ENCODE data around the gene MYO1A. TPM values are rescaled to one million over a fixed set of nuclear protein-coding genes. Genes with fewer than 3 reads are reported as not detected.

Gene MYO1A
- total RNA-seq, 4 donors from 2014 or later: 0.22 to 0.54 (median 0.29) TPM

DNA sequence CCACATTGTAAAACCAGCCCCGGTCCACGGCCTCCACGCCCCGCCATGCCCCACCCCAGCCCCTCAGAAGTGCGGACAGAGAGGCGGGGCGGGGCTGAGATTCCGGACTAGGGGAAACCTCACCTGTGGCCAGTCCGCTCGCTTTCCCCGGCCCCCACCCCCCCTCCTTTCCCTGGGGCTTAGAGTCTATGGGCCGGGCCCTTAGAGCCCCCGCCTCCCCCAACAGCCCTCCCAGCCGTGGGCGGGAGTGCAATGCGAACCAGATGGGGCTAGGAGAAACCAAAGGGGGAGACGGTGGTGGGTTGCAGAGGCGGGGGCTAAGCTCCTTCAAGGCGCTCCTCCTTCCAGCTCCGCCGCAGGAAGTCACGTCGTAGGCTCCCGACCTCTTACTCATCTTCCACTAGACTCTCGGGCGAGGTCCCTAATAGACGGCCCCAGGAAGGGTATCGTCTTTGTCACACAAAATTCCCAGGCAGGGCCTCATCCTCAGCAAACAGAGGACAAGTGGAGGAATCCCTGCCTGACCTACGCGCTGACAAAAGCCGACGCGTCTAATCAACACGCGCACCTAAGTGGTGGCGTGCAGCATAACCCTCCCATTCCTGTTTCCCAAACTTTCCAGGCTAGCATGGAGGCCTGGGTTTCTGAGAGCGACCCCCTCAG, 37.9 kb upstream of the MYO1A start:
- H3K27me3 ChIP-seq: no peaks in the 10 kb centered on the region
- ATAC-seq: peak; percentile 62
- H3K4me3 ChIP-seq: peak overlapping the region; percentile 77 to 95
- WGBS, 2 donors (ENCODE audit: low coverage in 1 of 2): 0% methylated on average over 2 of the region's 37 CpGs; no CpG with 5 or more reads in 1 of the 2 donors
- TF ChIP-seq, protein P1, sequence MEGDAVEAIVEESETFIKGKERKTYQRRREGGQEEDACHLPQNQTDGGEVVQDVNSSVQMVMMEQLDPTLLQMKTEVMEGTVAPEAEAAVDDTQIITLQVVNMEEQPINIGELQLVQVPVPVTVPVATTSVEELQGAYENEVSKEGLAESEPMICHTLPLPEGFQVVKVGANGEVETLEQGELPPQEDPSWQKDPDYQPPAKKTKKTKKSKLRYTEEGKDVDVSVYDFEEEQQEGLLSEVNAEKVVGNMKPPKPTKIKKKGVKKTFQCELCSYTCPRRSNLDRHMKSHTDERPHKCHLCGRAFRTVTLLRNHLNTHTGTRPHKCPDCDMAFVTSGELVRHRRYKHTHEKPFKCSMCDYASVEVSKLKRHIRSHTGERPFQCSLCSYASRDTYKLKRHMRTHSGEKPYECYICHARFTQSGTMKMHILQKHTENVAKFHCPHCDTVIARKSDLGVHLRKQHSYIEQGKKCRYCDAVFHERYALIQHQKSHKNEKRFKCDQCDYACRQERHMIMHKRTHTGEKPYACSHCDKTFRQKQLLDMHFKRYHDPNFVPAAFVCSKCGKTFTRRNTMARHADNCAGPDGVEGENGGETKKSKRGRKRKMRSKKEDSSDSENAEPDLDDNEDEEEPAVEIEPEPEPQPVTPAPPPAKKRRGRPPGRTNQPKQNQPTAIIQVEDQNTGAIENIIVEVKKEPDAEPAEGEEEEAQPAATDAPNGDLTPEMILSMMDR (IDR thresholded peaks at IDR 0.05): peak in 1 of 4 experiments; percentile 24
- TF ChIP-seq EP300 (IDR thresholded peaks at IDR 0.05) (no peak), POLR2AphosphoS5 (IDR thresholded peaks at IDR 0.05) (peak; percentile 83), POLR2A (IDR thresholded peaks at IDR 0.05) (peak; percentile 30 to 33)
- peaks cover 0 to 54% (median 26%) of the 10 kb centered on the region in 3 donors for H3K4me1 ChIP-seq
- no peaks in the 10 kb centered on the region for H3K9me3 ChIP-seq
- H3K27ac ChIP-seq: peak overlapping the region; percentile 91 to 100 (median 100)
- peaks cover 0 to 19% of the 10 kb centered on the region in 2 donors for H3K36me3 ChIP-seq

DNA sequence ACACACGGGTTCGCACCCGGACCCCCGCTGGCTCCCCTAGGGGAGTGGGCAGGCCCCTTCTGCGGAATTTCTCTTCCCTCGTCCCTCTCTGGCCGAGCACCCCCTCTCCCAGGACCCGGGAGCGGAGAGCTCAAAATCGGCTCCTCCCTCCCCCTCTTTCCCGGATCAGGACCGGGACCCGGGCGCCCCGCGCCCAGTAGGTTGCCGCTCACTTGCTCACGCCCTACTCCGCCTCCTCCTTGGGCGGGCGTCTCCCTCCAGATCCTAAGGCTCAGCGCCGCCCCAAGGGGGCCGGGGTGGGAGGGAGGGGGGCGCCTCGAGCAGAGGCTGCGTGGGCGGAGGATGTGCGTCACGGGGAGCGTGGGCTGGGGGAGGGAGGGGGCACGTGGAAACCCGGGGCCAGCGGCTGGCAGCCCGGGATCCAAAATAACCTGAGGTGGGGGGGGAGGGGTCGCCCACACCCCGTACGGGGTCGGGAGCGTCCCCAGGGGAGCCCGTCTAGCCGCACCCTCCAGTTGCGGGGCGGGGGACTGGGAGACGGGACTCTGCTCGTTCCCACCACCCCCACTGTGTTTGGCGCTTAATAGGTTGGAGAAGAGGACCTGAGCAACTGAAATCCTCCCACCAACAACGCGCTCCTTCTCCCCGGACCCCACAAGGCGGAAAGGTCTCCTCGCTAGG, 37.2 kb upstream of the MYO1A start:
- H3K4me3 ChIP-seq: peak overlapping the region; percentile 77 to 95
- peaks cover 0 to 48% (median 20%) of the 10 kb centered on the region in 3 donors for H3K4me1 ChIP-seq
- H3K9me3 ChIP-seq: no peaks in the 10 kb centered on the region
- H3K36me3 ChIP-seq: peaks cover 0 to 13% of the 10 kb centered on the region in 2 donors
- peak; percentile 66 for ATAC-seq
- WGBS, 2 donors (ENCODE audit: low coverage in 1 of 2): 0% methylated on average over 1 of the region's 52 CpGs; no CpG with 5 or more reads in 1 of the 2 donors
- no peaks in the 10 kb centered on the region for H3K27me3 ChIP-seq
- TF ChIP-seq EP300 (IDR thresholded peaks at IDR 0.05) (peak; percentile 25), POLR2AphosphoS5 (IDR thresholded peaks at IDR 0.05) (peak; percentile 86), POLR2A (IDR thresholded peaks at IDR 0.05) (peak; percentile 80 to 83)
- TF ChIP-seq, protein P1 (IDR thresholded peaks at IDR 0.05): no peak
- H3K27ac ChIP-seq: peak overlapping the region; percentile 91 to 100 (median 100)

DNA sequence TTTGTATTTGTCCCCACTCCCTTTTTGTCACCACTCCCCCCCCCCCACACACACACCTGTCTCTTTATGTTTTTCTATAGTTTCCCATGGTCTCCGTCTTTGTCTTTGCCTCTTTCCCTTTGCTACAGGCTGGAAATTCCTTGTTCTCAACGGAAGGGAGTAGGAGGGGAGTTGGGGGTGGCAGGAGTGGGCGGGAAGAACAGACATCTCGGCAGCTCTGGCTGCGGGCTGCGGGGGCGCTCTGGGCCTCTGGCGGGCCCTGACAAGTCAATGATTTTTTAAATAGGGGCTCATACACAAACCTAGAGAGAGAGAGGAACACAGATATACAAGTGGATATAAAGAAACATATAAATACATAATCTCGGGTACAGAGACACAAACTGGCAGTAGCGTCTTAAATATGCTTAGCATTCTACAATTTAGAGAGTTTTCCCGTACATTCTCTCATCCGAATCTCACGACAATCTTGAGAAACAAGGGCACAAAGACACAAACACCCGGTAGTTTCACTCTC, 36.6 kb upstream of the MYO1A start:
- WGBS, 2 donors (ENCODE audit: low coverage in 1 of 2): 0% methylated on average over 3 to 11 of the region's 14 CpGs
- Histone ChIP-seq H3K36me3 (peaks cover 0 to 7% of the 10 kb centered on the region in 2 donors), H3K27me3 (no peaks in the 10 kb centered on the region), H3K9me3 (no peaks in the 10 kb centered on the region), H3K4me1 (peaks cover 0 to 42% (median 14%) of the 10 kb centered on the region in 3 donors), H3K27ac (peak overlapping the region; percentile 91 to 100 (median 100)), H3K4me3 (peak overlapping the region; percentile 77 to 95)
- TF ChIP-seq EP300 (IDR thresholded peaks at IDR 0.05): no peak
- TF ChIP-seq, protein P1 (IDR thresholded peaks at IDR 0.05): peak in 3 of 4 experiments; percentile 12 to 37 (median 27)
- ATAC-seq: no peak

DNA sequence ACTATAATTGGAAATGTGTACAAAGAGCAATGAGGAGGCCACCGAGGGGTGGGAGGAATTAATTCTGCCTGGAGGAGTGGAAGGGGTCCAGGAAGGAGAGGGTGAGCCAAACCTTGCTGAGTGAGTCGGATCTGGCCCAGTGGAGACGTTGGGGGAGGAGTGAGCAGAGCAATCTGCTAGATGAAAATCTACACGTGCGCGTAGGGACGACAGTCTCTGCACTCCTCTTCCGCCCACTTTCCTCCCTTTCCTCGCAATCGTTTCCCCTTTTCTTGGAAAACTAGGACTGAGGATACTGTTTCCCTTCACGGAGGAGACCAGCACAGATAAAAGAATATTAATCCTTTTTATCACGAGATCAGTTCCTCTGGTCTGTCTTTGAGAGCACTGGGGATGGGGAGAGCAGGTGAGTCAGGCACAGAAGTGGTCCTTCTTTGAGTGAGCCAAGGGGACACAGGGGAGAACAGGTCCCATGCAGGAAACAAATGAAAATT, 36.1 kb upstream of the MYO1A start:
- TF ChIP-seq EP300 (IDR thresholded peaks at IDR 0.05) (no peak), POLR2AphosphoS5 (IDR thresholded peaks at IDR 0.05) (peak; percentile 33)
- no peak for ATAC-seq
- no peaks in the 10 kb centered on the region for H3K27me3 ChIP-seq
- H3K36me3 ChIP-seq: peaks cover 0 to 2% of the 10 kb centered on the region in 2 donors
- peaks cover 0 to 36% (median 9%) of the 10 kb centered on the region in 3 donors for H3K4me1 ChIP-seq
- WGBS, 2 donors (ENCODE audit: low coverage in 1 of 2): 5 to 6% methylated on average over 12 of the region's 12 CpGs
- no peaks in the 10 kb centered on the region for H3K9me3 ChIP-seq
- H3K4me3 ChIP-seq: peak overlapping the region; percentile 77 to 95
- peak overlapping the region; percentile 91 to 100 (median 100) for H3K27ac ChIP-seq

- peak overlapping the region in 1 of 4 donors; percentile 84 for H3K27ac ChIP-seq
- H3K27me3 ChIP-seq: no peaks in the 10 kb centered on the region
- WGBS, 2 donors (ENCODE audit: low coverage in 1 of 2): 100% methylated on average over 1 of the region's 1 CpG; no CpG with 5 or more reads in 1 of the 2 donors
- ATAC-seq: no peak
- no peak for TF ChIP-seq EP300 (IDR thresholded peaks at IDR 0.05)
- TF ChIP-seq POLR2A (IDR thresholded peaks at IDR 0.05): no peak
- TF ChIP-seq POLR2AphosphoS5 (IDR thresholded peaks at IDR 0.05): no peak
- TF ChIP-seq, protein P1 (IDR thresholded peaks at IDR 0.05): no peak
- peaks cover 0 to 32% (median 11%) of the 10 kb centered on the region in 3 donors for H3K4me1 ChIP-seq
- no peak overlapping the region for H3K4me3 ChIP-seq
- H3K36me3 ChIP-seq: peaks cover 0 to 7% of the 10 kb centered on the region in 2 donors
- no peaks in the 10 kb centered on the region for H3K9me3 ChIP-seq
These were observed 30.9 kb upstream of the MYO1A start for GRCh38 chr12:57080855-57081254.
